Measurements from ENCODE around the gene ATP7A.

GRCh38 chrX:77875372-77875771, 35.1 kb upstream of the ATP7A start:
- TF ChIP-seq CTCF (IDR thresholded peaks at IDR 0.05) (no peak), POLR2A (IDR thresholded peaks at IDR 0.05) (no peak)
